ENCODE results near the gene GOLGA8M.
"Not testable (repeated sequence)": the region's sequence is repeated elsewhere in the genome, so short reads cannot be mapped to it uniquely, and the experiment has no call there.

GOLGA8M gene

GRCh38 chr15:28655329-28656017 lies 56.7 kb downstream of the GOLGA8M start:
- DNase-seq = not testable (repeated sequence)

GRCh38 chr15:28654194-28654593 lies 58.0 kb downstream of the GOLGA8M start:
- not testable (repeated sequence) for DNase-seq

- DNase-seq = not testable (repeated sequence)
Measured at GRCh38 chr15:28652538-28652937, 59.7 kb downstream of the GOLGA8M start.

All from activated gamma-delta T cell treated with Interleukin-2 at 50 U/mL for 16 hours (primary cell).